HEK293 (cell line): ENCODE data around the gene RNF144A.

Source experiments
- CTCF ChIA-PET: fragments of 350-600 bp; formaldehyde crosslinking; extraction: SDS; loops from one replicate; lab custom pipeline; 2021; ENCODE audit warnings: antibody characterized with exemption; lab: Yijun Ruan, JAX
- POLR2A ChIA-PET: fragments of 300-600 bp; formaldehyde crosslinking; extraction: SDS; loops from one replicate; lab custom pipeline; 2020; ENCODE audit warnings: antibody characterized with exemption, inconsistent platforms; lab: Yijun Ruan, JAX
- H3K27ac ChIP-seq: fragments of 200-500 bp; sonication (Bioruptor generic); 2 replicates; pipeline ENCODE4 v1.5.1; 2014; ENCODE audit warnings: low read depth, low read length, control low read depth, inconsistent platforms; ENCODE audit errors: extremely low read depth
- H3K36me3 ChIP-seq, 2 experiments: fragments of 200-500 bp in 1 of 2; sonication (Bioruptor generic) in 1 of 2; 1 replicate in 1 of 2; 2 replicates in 1 of 2; pipeline ENCODE4 v1.5.1; 2014 to 2017; ENCODE audit warnings: inconsistent platforms in 2 of 2, low read length in 2 of 2; ENCODE audit not compliant: control insufficient read depth in 2 of 2, insufficient read depth in 1 of 2
- H3K4me1 ChIP-seq: fragments of 200-500 bp; sonication (Bioruptor generic); 2 replicates; pipeline ENCODE4 v1.5.1; 2014; ENCODE audit warnings: mild to moderate bottlenecking, low read length, inconsistent platforms; ENCODE audit not compliant: control insufficient read depth, insufficient read depth
- H3K4me3 ChIP-seq: 2 replicates; pipeline ENCODE4 v1.5.1; 2011; ENCODE audit warnings: low read depth, mild to moderate bottlenecking, control low read depth, low read length, moderate library complexity
- H3K9me3 ChIP-seq: fragments of 200-500 bp; sonication (Bioruptor generic); 2 replicates; pipeline ENCODE4 v1.5.1; 2014; ENCODE audit warnings: low read depth, low read length, inconsistent platforms; ENCODE audit not compliant: control insufficient read depth, insufficient read depth
- EGR2 ChIP-seq: fragments of 450-650 bp; formaldehyde crosslinking; IDR thresholded peaks from 2 replicates; pipeline ENCODE4 v1.5.1; 2016; ENCODE audit warnings: low read depth, missing biosample characterization, missing genetic modification characterization
- GLI2 ChIP-seq: fragments of 450-650 bp; formaldehyde crosslinking; IDR thresholded peaks from 2 replicates; pipeline ENCODE4; 2017; ENCODE audit warnings: missing biosample characterization, missing genetic modification characterization, low read depth, borderline replicate concordance
- RBAK ChIP-seq: fragments of 450-650 bp; formaldehyde crosslinking; IDR thresholded peaks from 2 replicates; pipeline ENCODE4 v1.5.1; 2016; ENCODE audit warnings: missing biosample characterization, missing genetic modification characterization
- SP2 ChIP-seq: fragments of 450-650 bp; formaldehyde crosslinking; IDR thresholded peaks from 2 replicates; pipeline ENCODE4 v1.5.1; 2016; ENCODE audit warnings: missing biosample characterization, missing genetic modification characterization
- YY2 ChIP-seq: fragments of 450-650 bp; formaldehyde crosslinking; IDR thresholded peaks from 2 replicates; pipeline ENCODE4 v1.5.1; 2016; ENCODE audit warnings: missing biosample characterization, missing genetic modification characterization
- ZBTB20 ChIP-seq: fragments of 450-650 bp; formaldehyde crosslinking; IDR thresholded peaks from 2 replicates; pipeline ENCODE4 v1.5.1; 2016; ENCODE audit warnings: missing biosample characterization, missing genetic modification characterization
- ZBTB7A ChIP-seq: fragments of 450-650 bp; formaldehyde crosslinking; IDR thresholded peaks from 2 replicates; pipeline ENCODE4 v1.5.1; 2016; ENCODE audit warnings: low read depth, missing biosample characterization, missing genetic modification characterization
- ZFP41 ChIP-seq: fragments of 450-650 bp; formaldehyde crosslinking; IDR thresholded peaks from 2 replicates; pipeline ENCODE4 v1.5.1; 2016; ENCODE audit warnings: missing biosample characterization, missing genetic modification characterization, borderline replicate concordance
- ZNF266 ChIP-seq: fragments of 450-650 bp; formaldehyde crosslinking; IDR thresholded peaks from 2 replicates; pipeline ENCODE4 v1.5.1; 2016; ENCODE audit warnings: missing biosample characterization, missing genetic modification characterization, low read depth
- ZNF280D ChIP-seq: fragments of 450-650 bp; formaldehyde crosslinking; IDR thresholded peaks from 2 replicates; pipeline ENCODE4 v1.5.1; 2016; ENCODE audit warnings: missing biosample characterization, missing genetic modification characterization
- ZNF292 ChIP-seq: fragments of 450-650 bp; formaldehyde crosslinking; IDR thresholded peaks from 2 replicates; pipeline ENCODE4 v1.5.1; 2016; ENCODE audit warnings: low read depth, missing biosample characterization, missing genetic modification characterization, borderline replicate concordance
- ZNF394 ChIP-seq: fragments of 450-650 bp; formaldehyde crosslinking; IDR thresholded peaks from 2 replicates; pipeline ENCODE4 v1.5.1; 2016; ENCODE audit warnings: missing biosample characterization, missing genetic modification characterization, mild to moderate bottlenecking, moderate library complexity, borderline replicate concordance
- ZNF549 ChIP-seq: fragments of 450-650 bp; IDR thresholded peaks from 2 replicates; pipeline ENCODE4 v1.5.1; 2018; ENCODE audit warnings: missing biosample characterization, missing genetic modification characterization, mild to moderate bottlenecking, inconsistent platforms, moderate library complexity
- ZNF555 ChIP-seq: fragments of 450-650 bp; formaldehyde crosslinking; conservative IDR thresholded peaks from 2 replicates; pipeline ENCODE4 v1.5.1; 2017; ENCODE audit warnings: missing biosample characterization, mild to moderate bottlenecking, missing genetic modification characterization, inconsistent platforms
- ZNF596 ChIP-seq: fragments of 450-650 bp; IDR thresholded peaks from 2 replicates; pipeline ENCODE4 v1.5.0; 2018; ENCODE audit warnings: missing biosample characterization, mild to moderate bottlenecking, missing genetic modification characterization, moderate library complexity
- ZNF639 ChIP-seq: fragments of 450-650 bp; formaldehyde crosslinking; IDR thresholded peaks from 2 replicates; pipeline ENCODE4 v1.5.1; 2016; ENCODE audit warnings: missing biosample characterization, missing genetic modification characterization
- ZSCAN23 ChIP-seq: fragments of 450-650 bp; formaldehyde crosslinking; IDR thresholded peaks from 2 replicates; pipeline ENCODE4 v1.5.1; 2016; ENCODE audit warnings: missing biosample characterization, missing genetic modification characterization
- TF ChIP-seq, protein P1 (sequence below): fragments of 450-650 bp; formaldehyde crosslinking; IDR thresholded peaks from 2 replicates; pipeline ENCODE4 v1.5.0; 2017; ENCODE audit warnings: missing biosample characterization, missing genetic modification characterization, borderline replicate concordance

RNF144A gene

GRCh38 chr2:7052404-7052803 lies 135.2 kb downstream of the RNF144A start:
- no peaks in the 10 kb centered on the region for H3K36me3 ChIP-seq
- TF ChIP-seq, protein P1, sequence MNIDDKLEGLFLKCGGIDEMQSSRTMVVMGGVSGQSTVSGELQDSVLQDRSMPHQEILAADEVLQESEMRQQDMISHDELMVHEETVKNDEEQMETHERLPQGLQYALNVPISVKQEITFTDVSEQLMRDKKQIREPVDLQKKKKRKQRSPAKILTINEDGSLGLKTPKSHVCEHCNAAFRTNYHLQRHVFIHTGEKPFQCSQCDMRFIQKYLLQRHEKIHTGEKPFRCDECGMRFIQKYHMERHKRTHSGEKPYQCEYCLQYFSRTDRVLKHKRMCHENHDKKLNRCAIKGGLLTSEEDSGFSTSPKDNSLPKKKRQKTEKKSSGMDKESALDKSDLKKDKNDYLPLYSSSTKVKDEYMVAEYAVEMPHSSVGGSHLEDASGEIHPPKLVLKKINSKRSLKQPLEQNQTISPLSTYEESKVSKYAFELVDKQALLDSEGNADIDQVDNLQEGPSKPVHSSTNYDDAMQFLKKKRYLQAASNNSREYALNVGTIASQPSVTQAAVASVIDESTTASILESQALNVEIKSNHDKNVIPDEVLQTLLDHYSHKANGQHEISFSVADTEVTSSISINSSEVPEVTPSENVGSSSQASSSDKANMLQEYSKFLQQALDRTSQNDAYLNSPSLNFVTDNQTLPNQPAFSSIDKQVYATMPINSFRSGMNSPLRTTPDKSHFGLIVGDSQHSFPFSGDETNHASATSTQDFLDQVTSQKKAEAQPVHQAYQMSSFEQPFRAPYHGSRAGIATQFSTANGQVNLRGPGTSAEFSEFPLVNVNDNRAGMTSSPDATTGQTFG (tag by site-specific recombination) = no peak
- TF ChIP-seq ZNF292 = no peak
- no peak for TF ChIP-seq ZBTB20 (tag by site-specific recombination)
- TF ChIP-seq, all 188 proteins: peak for 0
- H3K4me3 ChIP-seq = no peak overlapping the region
- no peak overlapping the region for H3K27ac ChIP-seq
- POLR2A ChIA-PET = no interaction called here
- CTCF ChIA-PET = interaction anchor here (0.6 to 1.2 kb wide), 2 partner anchors 9 to 1641 kb away, joined by 3 to 4 read pairs; no protein-coding TSS in a partner anchor
- H3K9me3 ChIP-seq = no peaks in the 10 kb centered on the region
- no peaks in the 10 kb centered on the region for H3K4me1 ChIP-seq

- Histone ChIP-seq H3K4me1 (no peaks in the 10 kb centered on the region), H3K27ac (no peak overlapping the region), H3K36me3 (no peaks in the 10 kb centered on the region), H3K9me3 (no peaks in the 10 kb centered on the region), H3K4me3 (no peak overlapping the region)
- ChIA-PET CTCF (interaction anchor here (2.2 kb wide), 1 partner anchor 9 kb away, joined by 8 read pairs; no protein-coding TSS in a partner anchor), POLR2A (no interaction called here)
- TF ChIP-seq RBAK (no peak), ZNF266 (no peak), ZNF555 (tag by site-specific recombination) (no peak), ZNF394 (tag by site-specific recombination) (no peak), EGR2 (tag by site-specific recombination) (no peak), ZNF596 (tag by site-specific recombination) (no peak), ZBTB7A (tag by site-specific recombination) (no peak)
Observed at GRCh38 chr2:7053650-7054265, 136.5 kb downstream of the RNF144A start.

DNA sequence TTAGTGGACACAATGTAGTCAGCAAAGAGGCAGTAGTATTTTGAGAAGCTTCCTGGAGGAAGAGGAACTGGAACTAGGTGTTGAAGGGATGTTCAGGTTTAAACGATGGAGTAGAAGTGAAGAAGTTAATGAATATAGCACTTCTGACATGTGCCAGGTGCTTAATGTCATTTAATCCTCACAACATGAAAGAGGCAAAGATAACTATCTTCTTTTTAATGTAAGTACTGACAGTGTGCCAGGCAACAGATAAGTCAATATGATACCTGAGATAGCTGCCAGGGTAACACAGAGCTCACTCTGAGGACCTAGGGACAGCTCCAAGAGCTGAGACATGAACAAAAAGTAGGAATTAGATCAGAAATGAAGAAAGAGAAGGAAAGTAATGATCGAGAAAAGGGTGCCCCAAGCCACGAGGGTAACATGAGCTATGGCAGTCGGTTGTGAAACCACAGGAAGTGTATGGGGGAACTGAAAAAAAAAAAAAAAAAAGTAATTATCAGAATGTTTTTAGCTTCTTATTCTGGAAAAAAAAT lies 140.7 kb downstream of the RNF144A start:
- Histone ChIP-seq H3K4me3 (no peak overlapping the region), H3K36me3 (no peaks in the 10 kb centered on the region), H3K27ac (no peak overlapping the region), H3K4me1 (no peaks in the 10 kb centered on the region), H3K9me3 (no peaks in the 10 kb centered on the region)
- TF ChIP-seq ZNF639 (tag by site-specific recombination) (no peak), ZFP41 (no peak), ZNF280D (tag by site-specific recombination) (no peak), ZSCAN23 (tag by site-specific recombination) (no peak), GLI2 (no peak), SP2 (tag by site-specific recombination) (no peak), ZNF549 (tag by site-specific recombination) (no peak), YY2 (tag by site-specific recombination) (no peak)
- CTCF ChIA-PET = interaction anchor here (1.6 kb wide), 1 partner anchor 21 kb away, joined by 5 read pairs; no protein-coding TSS in a partner anchor
- POLR2A ChIA-PET = no interaction called here
